D721Med (cell line): ENCODE results near the gene RMDN2.

Experiments
- DNase-seq: peaks from one replicate; pipeline ENCODE4 v3.0.0; 2011; ENCODE audit warnings: low spot score; ENCODE audit not compliant: insufficient read length
- FAIRE-seq: peaks from 2 replicates; lab custom pipeline; 2011; peaks lifted over from hg19 to GRCh38; lab: Jason Lieb, UNC
- CTCF ChIP-seq: IDR thresholded peaks from 2 replicates; pipeline ENCODE4 v1.5.1; 2012; ENCODE audit warnings: mild to moderate bottlenecking, control low read depth; ENCODE audit not compliant: insufficient read depth; ENCODE audit errors: missing control alignments

The RMDN2 gene

GRCh38 chr2:37897511-37897910, 27.6 kb upstream of the RMDN2 start:
- DNase-seq: no peak
- no peak for TF ChIP-seq CTCF
- no peak for FAIRE-seq

- no peak for FAIRE-seq
- TF ChIP-seq CTCF: no peak
- no peak for DNase-seq
Observed at GRCh38 chr2:37898448-37898847, 26.6 kb upstream of the RMDN2 start.

- no peak for TF ChIP-seq CTCF
- no peak for FAIRE-seq
- no peak for DNase-seq
Observed at GRCh38 chr2:37902991-37903390, 22.1 kb upstream of the RMDN2 start.

GRCh38 chr2:37904425-37904824, 20.7 kb upstream of the RMDN2 start:
- DNase-seq (no peak), FAIRE-seq (no peak)
- TF ChIP-seq CTCF: no peak

- DNase-seq: no peak
- no peak for TF ChIP-seq CTCF
- FAIRE-seq: no peak
Observed at GRCh38 chr2:37904993-37905392, 20.1 kb upstream of the RMDN2 start.

GRCh38 chr2:37906131-37906530, 19.0 kb upstream of the RMDN2 start:
- FAIRE-seq (no peak), DNase-seq (no peak)
- no peak for TF ChIP-seq CTCF

- DNase-seq: no peak
- no peak for TF ChIP-seq CTCF
- no peak for FAIRE-seq
Observed at GRCh38 chr2:37907501-37908225, 17.4 kb upstream of the RMDN2 start.
